HepG2 (cell line): ENCODE results near the gene F12. TPM values are rescaled to one million over a fixed set of nuclear protein-coding genes. Genes with fewer than 3 reads are reported as not detected.

Experiments used
- AGO2 ChIP-seq: fragments of 200-400 bp; formaldehyde crosslinking; optimal IDR thresholded peaks from 2 replicates; pipeline ENCODE3; 2017; ENCODE audit warnings: mild to moderate bottlenecking, low read depth, low read length, moderate library complexity
- BHLHE40 ChIP-seq: IDR thresholded peaks from 2 replicates; pipeline ENCODE4 v1.6.1; 2011; ENCODE audit warnings: low read length, improper control_type of control experiment
- CBX2 ChIP-seq, 2 experiments: fragments of 200-600 bp in 1 of 2; sonication (generic); formaldehyde crosslinking in 1 of 2; IDR thresholded peaks; 2 replicates each; pipeline versions ENCODE4 v1.7.0 to v1.8.1; 2018 to 2022; ENCODE audit warnings: low read depth in 2 of 2, low read length in 1 of 2, mild to moderate bottlenecking in 1 of 2, missing genetic modification reagents in 1 of 2
- CHCHD3 ChIP-seq: sonication (generic); formaldehyde crosslinking; IDR thresholded peaks from 2 replicates; pipeline ENCODE4 v1.8.0; 2022; ENCODE audit warnings: mild to moderate bottlenecking, missing genetic modification reagents, moderate library complexity
- CSRNP1 ChIP-seq: sonication (generic); formaldehyde crosslinking; IDR thresholded peaks from 2 replicates; pipeline ENCODE4 v1.8.1; 2023; ENCODE audit warnings: mild to moderate bottlenecking, missing genetic modification reagents
- HDAC1 ChIP-seq: sonication (generic); formaldehyde crosslinking; IDR thresholded peaks from 2 replicates; pipeline ENCODE4 v1.5.1; 2020; ENCODE audit warnings: mild to moderate bottlenecking, missing genetic modification reagents
- HIVEP1 ChIP-seq: sonication (generic); formaldehyde crosslinking; IDR thresholded peaks from 2 replicates; pipeline ENCODE4 v1.4.0; 2020; ENCODE audit warnings: mild to moderate bottlenecking, missing genetic modification reagents
- KDM3A ChIP-seq: IDR thresholded peaks from 2 replicates; pipeline ENCODE4 v1.6.1; 2018; ENCODE audit warnings: low read depth, missing compliant biosample characterization
- NKX3-1 ChIP-seq: sonication (generic); formaldehyde crosslinking; IDR thresholded peaks from 2 replicates; pipeline ENCODE4 v1.5.0; 2020; ENCODE audit warnings: missing genetic modification reagents
- NONO ChIP-seq, 2 experiments: fragments of 450-650 bp in 1 of 2; sonication (generic) in 1 of 2; formaldehyde crosslinking in 1 of 2; IDR thresholded peaks in 1 of 2; conservative IDR thresholded peaks in 1 of 2; 2 replicates each; pipeline versions ENCODE4 v1.6.1 to v1.8.0; 2017 to 2022; ENCODE audit warnings: mild to moderate bottlenecking in 1 of 2, missing genetic modification reagents in 1 of 2, moderate library complexity in 1 of 2
- PHB2 ChIP-seq: fragments of 450-650 bp; IDR thresholded peaks from 2 replicates; pipeline ENCODE4 v1.6.1; 2018; ENCODE audit not compliant: partially characterized antibody
- POGK ChIP-seq: sonication (generic); formaldehyde crosslinking; conservative IDR thresholded peaks from 2 replicates; pipeline ENCODE4 v1.8.0; 2022; ENCODE audit warnings: mild to moderate bottlenecking, moderate library complexity, missing genetic modification reagents
- U2AF1 ChIP-seq: fragments of 200-400 bp; formaldehyde crosslinking; optimal IDR thresholded peaks from 2 replicates; pipeline ENCODE3; 2017; ENCODE audit warnings: mild to moderate bottlenecking, low read depth, low read length
- ZBTB2 ChIP-seq: sonication (generic); formaldehyde crosslinking; IDR thresholded peaks from 2 replicates; pipeline ENCODE4 v1.8.0; 2022; ENCODE audit warnings: low read depth, missing genetic modification reagents
- ZFYVE20 ChIP-seq: sonication (generic); formaldehyde crosslinking; IDR thresholded peaks from 2 replicates; pipeline ENCODE4 v1.8.0; 2023; ENCODE audit warnings: low read depth, mild to moderate bottlenecking, moderate library complexity, missing genetic modification reagents, borderline replicate concordance
- ZHX1 ChIP-seq: sonication (generic); formaldehyde crosslinking; IDR thresholded peaks from 2 replicates; pipeline ENCODE4 v1.8.1; 2022; ENCODE audit warnings: low read depth, mild to moderate bottlenecking, missing genetic modification reagents
- ZNF430 ChIP-seq: sonication (generic); formaldehyde crosslinking; IDR thresholded peaks from 2 replicates; pipeline ENCODE4 v1.9.0; 2021; ENCODE audit warnings: mild to moderate bottlenecking, missing genetic modification reagents
- ZNF777 ChIP-seq: sonication (generic); formaldehyde crosslinking; IDR thresholded peaks from 2 replicates; pipeline ENCODE4 v1.4.0; 2020; ENCODE audit warnings: missing genetic modification reagents
- polyA plus RNA-seq, 8 experiments: library from polyadenylated mRNA; depleted of rRNA in 3 of 8; stranded (reverse) in 7 of 8; unstranded in 1 of 8; fragments of >200 nt; fragmentation: Illumina TruSeq in 4 of 8; extraction: Trizol in 4 of 8; gene quantifications; 2 replicates each; pipeline versions ENCODE4 v1.2.1 to v1.2.3, GENCODE V29; 2011 to 2016; ENCODE audit warnings: low read depth in 4 of 8, missing spikeins in 1 of 8, mixed read lengths in 1 of 8; ENCODE audit not compliant: insufficient read depth in 1 of 8
- total RNA-seq, 5 experiments: library from RNA; depleted of rRNA; stranded (reverse); fragments of >200 nt; fragmentation: Illumina TruSeq; extraction: Trizol; gene quantifications; 2 replicates each; pipeline ENCODE4 v1.2.3, GENCODE V29; 2016; ENCODE audit warnings: low read depth in 1 of 5

Gene F12
- total and polyA plus RNA-seq, 2 of the 13 experiments (the other 11 are each of a cell fraction or from before 2014, with no cell fraction given): 2.5 to 3.0 TPM

GRCh38 chr5:177446200-177447065 lies 37.1 kb upstream of the F12 start, which contains the start of gene PRR7 (continued):
- TF ChIP-seq CSRNP1 (CRISPR knock-in tag) (peak; percentile 57; the same call in 1 of the 2 replicates), POGK (0 out of 2 replicates have a peak, but pooled peaks have one; percentile 51), HDAC1 (CRISPR knock-in tag) (no peak), ZNF777 (CRISPR knock-in tag) (no peak; the same call in 1 of the 2 replicates), CHCHD3 (peak; percentile 73; the same call in 1 of the 2 replicates), ZBTB2 (CRISPR knock-in tag) (peak; percentile 13; the same call in 1 of the 2 replicates), U2AF1 (no peak), AGO2 (peak; percentile 90), HIVEP1 (0 out of 2 replicates have a peak, but pooled peaks have one; percentile 49), NONO (IDR thresholded peaks at IDR 0.05) (no peak), NONO (CRISPR knock-in tag; conservative IDR thresholded peaks at IDR 0.05) (0 out of 2 replicates have a peak, but pooled peaks have one; percentile 23), BHLHE40 (0 out of 2 replicates have a peak, but pooled peaks have one; percentile 16), PHB2 (no peak), KDM3A (0 out of 2 replicates have a peak, but pooled peaks have one; percentile 41), ZHX1 (no peak), CBX2 (IDR thresholded peaks at IDR 0.05; ENCODE audit: low read depth, low read length) (no peak), CBX2 (CRISPR knock-in tag; IDR thresholded peaks at IDR 0.05; ENCODE audit: low read depth) (no peak), ZFYVE20 (CRISPR knock-in tag) (no peak), NKX3-1 (no peak), ZNF430 (CRISPR knock-in tag) (0 out of 2 replicates have a peak, but pooled peaks have one; percentile 20)
